Activated naive CD8-positive, alpha-beta T cell treated with anti-CD3 and anti-CD28 coated beads, Interleukin-2, amount 10 ng/mL, durations not matched to agents 7 days and 5 days (primary cell): ENCODE measurements around the gene APBA2. TPM values are rescaled to one million over a fixed set of nuclear protein-coding genes. Genes with fewer than 3 reads are reported as not detected.
A peak's percentile ranks its signal among the peaks of the same experiment; 100 is the strongest.
"Not testable (repeated sequence)": the region's sequence is repeated elsewhere in the genome, so short reads cannot be mapped to it uniquely, and the experiment has no call there.

Source experiments
- ATAC-seq: fragments of 150-1000 bp; cut with Tn5 transposase; one replicate; pipeline ENCODE4 v1.10.0; 2021; ENCODE audit warnings: low read depth, moderate library complexity
- POLR2A ChIA-PET: fragments of 350-600 bp; sonication (Branson Sonifier 250); formaldehyde crosslinking; loops from one replicate; lab custom pipeline; 2021; ENCODE audit warnings: antibody characterized with exemption; lab: Charles Lee
- DNase-seq: peaks from one replicate; pipeline ENCODE4 v3.0.0; 2021
- H3K27ac Mint-ChIP-seq: one replicate; pipeline ENCODE4 v1.8.0; 2022; ENCODE audit warnings: mild to moderate bottlenecking, mixed read lengths
- H3K27me3 Mint-ChIP-seq: one replicate; pipeline ENCODE4 v1.8.0; 2022; ENCODE audit warnings: mild to moderate bottlenecking, moderate library complexity, mixed read lengths
- H3K36me3 Mint-ChIP-seq: one replicate; pipeline ENCODE4 v1.8.0; 2021; ENCODE audit warnings: mild to moderate bottlenecking, mixed read lengths
- H3K4me1 Mint-ChIP-seq: one replicate; pipeline ENCODE4 v1.8.0; 2021; ENCODE audit warnings: mixed read lengths
- H3K4me3 Mint-ChIP-seq: one replicate; pipeline ENCODE4 v1.8.0; 2022; ENCODE audit warnings: mild to moderate bottlenecking, moderate library complexity, mixed read lengths
- H3K9me3 Mint-ChIP-seq: one replicate; pipeline ENCODE4 v1.8.0; 2021; ENCODE audit warnings: mixed read lengths
- total RNA-seq, 2 experiments: library from RNA; stranded (reverse); gene quantifications; one replicate each; pipeline ENCODE4 v1.2.3, GENCODE V29; 2021

APBA2 gene
- total RNA-seq, 2 experiments from 2014 or later: 65.1 to 66.0 TPM

- H3K9me3 Mint-ChIP-seq: peaks cover 5% of the 10 kb centered on the region
- no peak overlapping the region for H3K27ac Mint-ChIP-seq
- POLR2A ChIA-PET: no interaction called here
- peaks cover 60% of the 10 kb centered on the region for H3K4me1 Mint-ChIP-seq
- peaks cover 25% of the 10 kb centered on the region for H3K36me3 Mint-ChIP-seq
- DNase-seq (no peak), ATAC-seq (no peak)
- no peak overlapping the region for H3K4me3 Mint-ChIP-seq
- H3K27me3 Mint-ChIP-seq: no peaks in the 10 kb centered on the region
Observed at GRCh38 chr15:29034593-29035335, 149.0 kb downstream of the APBA2 start.

GRCh38 chr15:29035336-29036285 is 149.8 kb downstream of the APBA2 start:
- DNase-seq (no peak), ATAC-seq (no peak)
- Mint-ChIP-seq H3K4me1 (peaks cover 67% of the 10 kb centered on the region), H3K27ac (no peak overlapping the region), H3K4me3 (no peak overlapping the region), H3K36me3 (peaks cover 21% of the 10 kb centered on the region), H3K27me3 (no peaks in the 10 kb centered on the region), H3K9me3 (peaks cover 4% of the 10 kb centered on the region)
- POLR2A ChIA-PET: no interaction called here

DNA sequence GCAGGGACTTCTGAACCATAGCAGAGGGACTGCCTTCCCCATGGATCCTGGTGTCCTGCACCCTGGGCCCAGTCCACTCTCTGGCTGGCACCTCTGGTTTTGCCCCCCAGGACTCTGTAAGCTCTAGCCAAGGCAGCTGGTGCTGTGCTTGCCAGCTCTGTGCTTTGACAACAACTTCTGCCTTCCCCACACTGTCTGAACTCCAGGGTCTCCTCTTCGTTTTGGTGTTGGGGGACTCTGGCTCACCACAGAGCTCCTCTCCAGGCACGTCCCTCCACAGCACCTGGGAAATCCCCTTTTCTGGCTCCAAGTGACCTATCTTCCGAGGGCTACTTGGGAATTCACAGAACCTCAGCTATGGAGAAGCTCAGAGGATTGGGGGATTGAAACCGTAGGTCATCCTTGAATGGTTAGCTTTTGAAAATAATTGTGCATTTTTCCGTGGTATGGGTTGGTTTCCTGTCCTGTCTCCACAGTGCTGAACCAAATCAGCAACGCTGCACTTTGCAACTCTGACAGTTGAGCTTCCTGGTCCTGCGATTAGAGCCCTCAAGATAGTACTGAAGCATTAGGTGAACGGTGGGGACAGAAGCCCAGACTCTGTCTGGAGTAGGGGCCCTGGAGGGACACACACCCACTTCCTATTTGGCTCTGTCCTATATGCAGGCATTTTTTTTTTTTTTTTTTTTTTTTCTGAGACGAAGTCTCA is 152.4 kb downstream of the APBA2 start:
- DNase-seq: no peak
- Mint-ChIP-seq H3K4me1 (peaks cover 51% of the 10 kb centered on the region), H3K27me3 (no peaks in the 10 kb centered on the region)

GRCh38 chr15:29039466-29040369 is 153.9 kb downstream of the APBA2 start:
- ATAC-seq: peak; percentile 45
- H3K9me3 Mint-ChIP-seq: no peaks in the 10 kb centered on the region
- DNase-seq: no peak
- no peak overlapping the region for H3K27ac Mint-ChIP-seq
- POLR2A ChIA-PET: interaction anchor here (1.0 to 1.5 kb wide), 2 partner anchors 8 to 11 kb away, joined by 3 to 4 read pairs; no protein-coding TSS in a partner anchor
- H3K4me3 Mint-ChIP-seq: peak overlapping the region; percentile 26
- H3K4me1 Mint-ChIP-seq: peaks cover 43% of the 10 kb centered on the region
- peaks cover 6% of the 10 kb centered on the region for H3K36me3 Mint-ChIP-seq
- H3K27me3 Mint-ChIP-seq: no peaks in the 10 kb centered on the region

More for the DNA sequence above, 152.4 kb downstream of the APBA2 start:
- Mint-ChIP-seq H3K27ac (peak overlapping the region; percentile 45), H3K36me3 (peaks cover 12% of the 10 kb centered on the region), H3K9me3 (no peaks in the 10 kb centered on the region), H3K4me3 (peak overlapping the region; percentile 44)
- POLR2A ChIA-PET: interaction anchor here (0.6 to 1.4 kb wide), 2 partner anchors 13 to 52 kb away, joined by 3 to 5 read pairs; no protein-coding TSS in a partner anchor
- ATAC-seq: peak; percentile 55

DNA sequence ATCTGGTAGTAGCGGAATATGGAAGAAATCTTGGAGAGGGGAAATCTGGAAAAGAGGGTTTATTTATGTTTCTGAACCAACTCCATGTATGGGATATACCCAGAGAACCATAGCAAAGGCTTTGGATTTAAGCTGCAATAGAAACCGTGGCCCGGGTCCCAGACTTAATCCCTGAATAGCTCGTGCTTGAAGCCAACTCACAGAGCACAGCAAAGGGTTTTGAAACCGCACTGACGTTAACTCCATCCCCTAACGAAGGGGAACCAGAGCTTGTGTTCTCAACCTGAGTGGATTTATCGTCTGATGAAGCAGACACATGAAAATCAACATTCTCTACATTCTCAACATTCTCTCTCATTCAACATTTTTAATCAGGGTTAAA is 154.6 kb downstream of the APBA2 start:
- Mint-ChIP-seq H3K27ac (no peak overlapping the region), H3K4me3 (peak overlapping the region; percentile 26), H3K27me3 (no peaks in the 10 kb centered on the region), H3K36me3 (peaks cover 6% of the 10 kb centered on the region), H3K9me3 (no peaks in the 10 kb centered on the region), H3K4me1 (peaks cover 42% of the 10 kb centered on the region)
- DNase-seq (no peak), ATAC-seq (no peak)
- POLR2A ChIA-PET: interaction anchor here (1.0 to 1.5 kb wide), 2 partner anchors 9 to 10 kb away, joined by 3 to 4 read pairs; no protein-coding TSS in a partner anchor

- ATAC-seq (no peak), DNase-seq (no peak)
- Mint-ChIP-seq H3K9me3 (no peaks in the 10 kb centered on the region), H3K4me1 (peaks cover 34% of the 10 kb centered on the region), H3K27ac (no peak overlapping the region), H3K36me3 (peaks cover under 1% of the 10 kb centered on the region), H3K4me3 (no peak overlapping the region), H3K27me3 (no peaks in the 10 kb centered on the region)
- POLR2A ChIA-PET: no interaction called here
Observed at GRCh38 chr15:29043736-29044502, 158.1 kb downstream of the APBA2 start.

DNA sequence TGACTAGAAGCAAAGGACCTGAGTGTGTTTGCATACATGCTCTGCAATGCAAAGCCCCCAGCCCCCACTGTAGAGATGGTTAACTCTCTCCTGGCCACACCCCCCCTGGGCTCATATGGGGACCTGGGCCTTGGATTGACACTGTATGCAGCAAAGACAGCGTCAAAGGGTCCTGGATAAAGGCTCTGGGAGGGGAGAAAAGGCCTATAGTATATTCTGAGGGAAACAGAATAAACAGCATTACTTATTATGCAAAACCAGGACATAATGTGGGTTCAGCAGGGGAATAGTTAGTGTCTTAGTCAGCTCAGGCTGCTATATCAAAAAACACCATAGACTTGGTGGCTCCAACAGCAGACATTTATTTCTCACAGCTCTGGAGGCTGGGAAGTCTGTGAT is 158.7 kb downstream of the APBA2 start:
- Mint-ChIP-seq H3K27me3 (peaks cover under 1% of the 10 kb centered on the region), H3K27ac (no peak overlapping the region), H3K4me1 (peaks cover 31% of the 10 kb centered on the region), H3K4me3 (no peak overlapping the region), H3K36me3 (peaks cover 1% of the 10 kb centered on the region), H3K9me3 (no peaks in the 10 kb centered on the region)
- ATAC-seq (no peak), DNase-seq (no peak)
- POLR2A ChIA-PET: no interaction called here

- DNase-seq, H3K4me3 Mint-ChIP-seq, H3K9me3 Mint-ChIP-seq, H3K27ac Mint-ChIP-seq, H3K36me3 Mint-ChIP-seq, POLR2A ChIA-PET, ATAC-seq, H3K27me3 Mint-ChIP-seq: not testable (repeated sequence)
- H3K4me1 Mint-ChIP-seq: peaks cover 28% of the 10 kb centered on the region
Observed at GRCh38 chr15:29045161-29045560, 159.4 kb downstream of the APBA2 start.

GRCh38 chr15:29045717-29046116 is 159.9 kb downstream of the APBA2 start:
- Mint-ChIP-seq H3K9me3 (no peaks in the 10 kb centered on the region), H3K4me3 (no peak overlapping the region), H3K27ac (no peak overlapping the region), H3K36me3 (peaks cover 5% of the 10 kb centered on the region), H3K4me1 (peaks cover 26% of the 10 kb centered on the region), H3K27me3 (peaks cover 2% of the 10 kb centered on the region)
- ATAC-seq (peak; percentile 63), DNase-seq (no peak)
- POLR2A ChIA-PET: no interaction called here

DNA sequence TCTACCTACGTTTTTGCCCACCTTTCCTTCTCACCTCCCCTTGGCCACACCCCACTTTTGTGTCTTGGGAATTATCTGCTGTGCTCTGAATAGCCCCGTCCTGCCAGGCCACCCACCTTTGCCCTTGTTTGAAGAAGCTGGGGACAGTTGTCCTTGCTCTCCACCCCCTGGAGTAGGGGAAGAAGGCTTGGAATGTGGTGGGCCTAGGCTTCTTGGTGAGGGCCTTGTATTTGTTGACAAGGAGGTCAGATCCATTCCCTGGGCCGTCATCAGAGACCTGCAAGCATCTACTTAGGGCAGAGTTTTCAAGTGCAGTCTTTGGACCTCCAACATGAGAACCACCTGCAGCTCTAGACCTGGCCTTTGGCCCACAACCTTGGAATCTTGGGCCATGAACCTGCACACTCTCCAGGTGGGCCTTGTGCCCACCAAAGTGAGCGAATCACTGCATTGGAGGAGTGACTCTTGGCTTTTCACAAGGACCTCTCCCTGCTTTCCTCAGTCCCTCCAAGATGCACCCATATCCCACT is 160.6 kb downstream of the APBA2 start:
- POLR2A ChIA-PET: no interaction called here
- ATAC-seq (no peak), DNase-seq (no peak)
- Mint-ChIP-seq H3K9me3 (no peaks in the 10 kb centered on the region), H3K4me1 (peaks cover 33% of the 10 kb centered on the region), H3K36me3 (peaks cover 7% of the 10 kb centered on the region), H3K27ac (no peak overlapping the region), H3K27me3 (peaks cover 2% of the 10 kb centered on the region), H3K4me3 (no peak overlapping the region)

- DNase-seq (no peak), ATAC-seq (no peak)
- POLR2A ChIA-PET: no interaction called here
- Mint-ChIP-seq H3K27ac (no peak overlapping the region), H3K36me3 (peaks cover 7% of the 10 kb centered on the region), H3K27me3 (peaks cover 2% of the 10 kb centered on the region), H3K9me3 (no peaks in the 10 kb centered on the region), H3K4me3 (no peak overlapping the region), H3K4me1 (peaks cover 36% of the 10 kb centered on the region)
Observed at GRCh38 chr15:29046977-29047376, 161.2 kb downstream of the APBA2 start.
